GM06990 (cell line): Measurements from ENCODE around the gene ZPBP2.

Source experiments
- DNase-seq: peaks from one replicate; pipeline ENCODE4 v3.0.0-alpha.2; 2011; ENCODE audit not compliant: insufficient read length; ENCODE audit errors: extremely low read depth
- H3K27me3 ChIP-seq: replicated peaks from 2 replicates; pipeline ENCODE4 v1.6.0; 2011; ENCODE audit warnings: low read length; ENCODE audit not compliant: control insufficient read depth, insufficient read depth
- H3K36me3 ChIP-seq: 2 replicates; pipeline ENCODE4 v1.5.1; 2011; ENCODE audit warnings: low read length; ENCODE audit not compliant: control insufficient read depth, insufficient read depth
- H3K4me3 ChIP-seq: replicated peaks from 2 replicates; pipeline ENCODE4 v1.5.1; 2011; ENCODE audit warnings: low read depth, mild to moderate bottlenecking, control low read depth, low read length
- TF ChIP-seq, protein P1 (sequence below): IDR thresholded peaks from 2 replicates; pipeline ENCODE4 v1.5.1; 2011; ENCODE audit warnings: low read length, control low read depth, mild to moderate bottlenecking, inconsistent platforms; ENCODE audit not compliant: insufficient read depth, poor library complexity, severe bottlenecking

ZPBP2 gene

DNA sequence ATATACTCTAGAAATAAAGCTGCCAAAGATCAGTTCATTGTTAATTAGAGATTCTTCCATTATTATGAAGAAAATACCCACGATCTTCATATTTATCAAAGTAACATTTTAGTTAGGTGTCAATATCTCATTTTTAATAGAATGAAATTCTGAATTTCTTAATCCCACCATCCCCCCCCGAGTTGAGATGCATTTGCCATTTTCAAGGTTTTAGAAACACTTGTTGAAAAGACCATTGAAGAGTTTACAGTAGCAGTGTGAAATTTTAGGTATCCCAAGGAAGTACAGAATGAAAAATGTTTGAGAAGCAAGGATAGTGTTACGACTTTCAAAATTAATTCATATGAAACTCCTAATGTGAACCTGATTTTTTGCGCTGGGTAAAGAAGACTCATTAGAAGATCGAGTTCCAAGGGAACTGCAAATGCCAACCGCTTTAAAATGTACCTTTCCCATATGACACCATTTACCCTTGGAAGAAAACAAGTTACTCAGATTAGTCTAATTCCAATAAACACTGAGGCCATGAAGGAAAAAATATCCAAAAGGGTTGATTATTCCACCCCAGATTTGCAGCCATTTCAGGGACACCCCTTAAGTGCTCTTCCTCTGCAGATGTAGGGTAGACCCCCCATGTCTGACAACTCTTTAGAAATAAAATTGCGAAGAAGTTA, 4.6 kb upstream of the ZPBP2 start:
- no peak for DNase-seq
- Histone ChIP-seq H3K4me3 (peak overlapping the region; percentile 77), H3K27me3 (no peaks in the 10 kb centered on the region), H3K36me3 (peaks cover 4% of the 10 kb centered on the region)
- TF ChIP-seq, protein P1, sequence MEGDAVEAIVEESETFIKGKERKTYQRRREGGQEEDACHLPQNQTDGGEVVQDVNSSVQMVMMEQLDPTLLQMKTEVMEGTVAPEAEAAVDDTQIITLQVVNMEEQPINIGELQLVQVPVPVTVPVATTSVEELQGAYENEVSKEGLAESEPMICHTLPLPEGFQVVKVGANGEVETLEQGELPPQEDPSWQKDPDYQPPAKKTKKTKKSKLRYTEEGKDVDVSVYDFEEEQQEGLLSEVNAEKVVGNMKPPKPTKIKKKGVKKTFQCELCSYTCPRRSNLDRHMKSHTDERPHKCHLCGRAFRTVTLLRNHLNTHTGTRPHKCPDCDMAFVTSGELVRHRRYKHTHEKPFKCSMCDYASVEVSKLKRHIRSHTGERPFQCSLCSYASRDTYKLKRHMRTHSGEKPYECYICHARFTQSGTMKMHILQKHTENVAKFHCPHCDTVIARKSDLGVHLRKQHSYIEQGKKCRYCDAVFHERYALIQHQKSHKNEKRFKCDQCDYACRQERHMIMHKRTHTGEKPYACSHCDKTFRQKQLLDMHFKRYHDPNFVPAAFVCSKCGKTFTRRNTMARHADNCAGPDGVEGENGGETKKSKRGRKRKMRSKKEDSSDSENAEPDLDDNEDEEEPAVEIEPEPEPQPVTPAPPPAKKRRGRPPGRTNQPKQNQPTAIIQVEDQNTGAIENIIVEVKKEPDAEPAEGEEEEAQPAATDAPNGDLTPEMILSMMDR, result no peak

- H3K36me3 ChIP-seq, result peaks cover 4% of the 10 kb centered on the region
- TF ChIP-seq, protein P1, result peak; percentile 59
- peak; percentile 92 for DNase-seq
- peak within 1 kb of the TSS; percentile 77 for H3K4me3 ChIP-seq
- H3K27me3 ChIP-seq, result no peaks in the 10 kb centered on the region
Measured at GRCh38 chr17:39863918-39864746, 3.9 kb upstream of the ZPBP2 start, which contains the start of gene IKZF3. TSS of gene IKZF3 (minus strand) at chr17:39864312. CDS start at chr17:39864126, 186 bp downstream.

DNA sequence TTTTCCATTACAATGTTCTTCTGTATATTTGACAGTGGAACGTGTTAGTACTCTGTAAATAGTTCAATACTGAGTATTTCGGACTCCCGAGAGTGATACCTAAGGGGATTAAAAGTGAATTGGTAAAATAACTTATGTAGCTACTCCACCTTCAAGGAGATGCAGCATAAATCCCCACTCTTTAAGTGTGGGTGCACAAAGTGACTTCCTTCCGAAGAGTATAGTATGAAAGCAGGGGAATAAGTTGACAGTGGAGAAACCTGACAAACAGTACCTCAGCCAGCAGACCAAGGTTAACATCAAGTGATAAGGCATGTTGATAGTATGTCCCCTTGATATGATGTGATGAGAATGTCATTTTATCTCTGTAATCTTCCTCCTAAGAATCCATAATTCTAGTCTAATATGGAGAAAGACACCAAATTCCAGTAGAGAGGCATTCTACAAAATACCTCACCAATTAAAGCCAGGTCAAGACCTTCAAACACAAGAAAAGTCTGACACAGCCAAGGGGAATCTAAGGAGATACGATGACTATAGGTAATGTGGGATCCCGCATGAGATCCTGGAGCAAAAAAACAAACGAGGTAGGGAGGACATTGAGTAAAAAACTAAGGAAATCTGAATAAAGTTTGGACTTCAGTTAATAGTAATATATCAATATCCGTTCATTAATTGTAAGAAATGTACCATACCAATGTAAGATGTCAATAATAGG, 1.8 kb upstream of the ZPBP2 start:
- H3K4me3 ChIP-seq, result peak overlapping the region; percentile 16
- DNase-seq, result no peak
- no peaks in the 10 kb centered on the region for H3K27me3 ChIP-seq
- TF ChIP-seq, protein P1, result no peak
- no peaks in the 10 kb centered on the region; the same call in 1 of the 2 replicates for H3K36me3 ChIP-seq

DNA sequence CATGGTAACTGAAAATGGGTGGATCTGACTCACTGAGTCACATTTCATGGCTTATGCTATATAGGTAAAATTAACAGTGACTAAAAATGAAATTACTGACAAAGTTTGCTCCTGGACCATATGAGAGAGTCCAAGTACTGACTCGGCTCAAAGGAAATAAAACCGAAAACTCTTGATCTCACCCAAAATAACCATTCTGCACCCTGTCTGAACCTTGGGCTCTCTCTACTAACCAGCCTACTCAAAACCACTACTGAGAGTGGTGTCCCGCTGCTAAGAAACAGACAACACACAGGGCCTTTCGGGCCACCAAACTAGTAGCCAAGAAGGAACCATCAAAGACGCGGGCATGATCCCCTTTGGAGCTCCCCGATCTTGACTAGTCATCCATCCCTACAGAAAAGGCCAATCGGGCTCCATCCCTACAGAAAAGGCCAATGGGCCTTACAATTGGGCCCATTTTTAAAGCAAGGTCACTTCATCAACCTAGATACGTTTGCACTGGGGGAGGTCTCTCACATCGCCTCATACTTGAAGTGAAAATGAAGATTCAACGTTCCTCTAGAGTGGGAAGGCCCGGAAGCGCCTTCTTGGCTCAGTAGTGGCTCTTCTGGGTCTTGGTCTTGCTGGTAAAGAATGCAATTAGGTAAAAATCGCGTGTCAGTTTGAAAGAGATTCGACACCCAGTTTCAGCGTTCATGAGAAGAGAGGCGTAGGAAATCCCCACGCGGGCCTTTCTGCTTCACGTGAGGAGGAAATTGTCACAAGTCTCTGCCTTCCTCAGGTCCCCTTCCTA, 720 bp upstream of the ZPBP2 start:
- TF ChIP-seq, protein P1, result no peak
- Histone ChIP-seq H3K4me3 (peak overlapping the region; percentile 60), H3K36me3 (no peaks in the 10 kb centered on the region), H3K27me3 (no peaks in the 10 kb centered on the region)
- peak; percentile 78 for DNase-seq

- DNase-seq, result no peak
- no peaks in the 10 kb centered on the region for H3K36me3 ChIP-seq
- TF ChIP-seq, protein P1, result no peak
- no peaks in the 10 kb centered on the region for H3K27me3 ChIP-seq
- peak overlapping the region; percentile 60 for H3K4me3 ChIP-seq
Measured at GRCh38 chr17:39868554-39868942, 546 bp downstream of the ZPBP2 start.
